Astrocyte of the cerebellum (primary cell): ENCODE data around the gene OTUD1.

Experiments used
- DNase-seq: peaks from one replicate; pipeline ENCODE4 v3.0.0-alpha.2; 2011; ENCODE audit warnings: low read depth
- H3K4me3 ChIP-seq: 2 replicates; pipeline ENCODE4 v1.5.1; 2011; ENCODE audit warnings: mild to moderate bottlenecking, low read depth, low read length, moderate library complexity
- CTCF ChIP-seq: IDR thresholded peaks from 2 replicates; pipeline ENCODE4 v1.5.1; 2012; ENCODE audit warnings: low read length, low read depth, moderate library complexity, mild to moderate bottlenecking; ENCODE audit errors: missing control alignments
- in situ Hi-C: cut with HindIII; loops from 2 replicates; pipeline ENCODE4 v1.10.0; 2017; ENCODE audit warnings: low sequenced_read_pairs

OTUD1 gene

DNA sequence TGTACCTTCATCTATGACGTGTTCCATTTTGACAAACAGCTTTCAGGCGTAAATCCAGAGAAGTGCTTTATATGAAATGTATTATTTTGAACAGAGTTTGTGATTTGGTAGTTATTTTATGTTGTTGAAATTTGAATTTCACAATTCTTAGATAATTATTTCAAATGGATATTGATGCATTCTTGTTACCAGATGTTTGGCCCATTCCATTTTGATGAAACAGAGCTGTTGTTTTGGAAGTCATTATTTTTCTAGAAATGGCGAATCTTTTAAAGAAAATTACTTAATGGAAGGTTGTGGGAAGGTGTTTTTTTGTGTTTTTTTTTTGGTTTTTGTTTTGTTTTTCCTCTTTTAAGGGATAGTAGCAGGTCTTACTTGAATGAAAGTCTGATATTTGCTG, 2.4 kb downstream of the OTUD1 start:
- TF ChIP-seq CTCF: no peak
- DNase-seq: no peak
- in situ Hi-C loops: no loop called here
- no peak overlapping the region for H3K4me3 ChIP-seq

- peak; percentile 60 for DNase-seq
- in situ Hi-C loops: no loop called here
- H3K4me3 ChIP-seq: no peak overlapping the region
- TF ChIP-seq CTCF: no peak
Measured at GRCh38 chr10:23442936-23443335, 4.1 kb downstream of the OTUD1 start.

- in situ Hi-C loops: no loop called here
- DNase-seq: no peak
- TF ChIP-seq CTCF: no peak
- no peak overlapping the region for H3K4me3 ChIP-seq
Measured at GRCh38 chr10:23445591-23445990, 6.7 kb downstream of the OTUD1 start.

GRCh38 chr10:23448323-23448722, 9.4 kb downstream of the OTUD1 start:
- in situ Hi-C loops: no loop called here
- no peak overlapping the region for H3K4me3 ChIP-seq
- no peak for DNase-seq

DNA sequence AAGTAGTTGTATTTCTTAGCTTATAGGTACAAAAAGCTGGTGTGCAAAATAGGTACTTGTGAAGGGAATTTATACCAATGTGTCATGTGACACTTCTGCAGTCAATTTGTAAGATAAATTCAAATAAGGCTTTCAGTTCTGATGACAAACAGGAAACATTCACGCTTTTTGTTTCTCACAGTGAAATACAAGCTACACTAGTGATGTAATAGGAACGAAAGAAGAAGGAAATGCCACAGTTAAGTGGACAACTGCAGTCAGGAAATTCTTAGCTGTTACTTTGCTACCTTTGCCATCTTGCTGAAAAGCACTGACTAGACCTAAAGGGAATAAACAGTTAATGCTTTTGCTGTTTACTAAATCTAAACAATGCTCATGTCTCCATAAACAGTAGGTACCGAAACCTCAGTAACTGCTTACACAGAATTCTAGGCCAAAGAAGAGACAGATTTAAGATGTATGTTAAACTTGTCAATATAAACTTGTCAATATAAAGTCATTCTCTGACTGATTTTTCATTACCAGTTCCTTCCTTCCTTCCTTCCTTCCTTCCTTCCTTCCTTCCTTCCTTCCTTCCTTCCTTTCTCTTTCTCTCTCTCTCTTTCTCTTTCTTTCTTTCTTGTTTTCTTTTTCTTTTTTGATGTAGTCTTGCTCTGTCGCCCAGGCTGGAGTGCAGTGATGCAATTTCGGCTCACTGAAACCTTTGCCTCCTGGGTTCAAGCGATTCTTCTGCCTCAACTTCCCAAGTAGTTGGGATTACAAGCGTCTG, 10.1 kb downstream of the OTUD1 start:
- in situ Hi-C loops: no loop called here
- DNase-seq: no peak
- no peak for TF ChIP-seq CTCF
- H3K4me3 ChIP-seq: no peak overlapping the region

More at GRCh38 chr10:23448323-23448722, 9.4 kb downstream of the OTUD1 start:
- TF ChIP-seq CTCF: no peak

DNA sequence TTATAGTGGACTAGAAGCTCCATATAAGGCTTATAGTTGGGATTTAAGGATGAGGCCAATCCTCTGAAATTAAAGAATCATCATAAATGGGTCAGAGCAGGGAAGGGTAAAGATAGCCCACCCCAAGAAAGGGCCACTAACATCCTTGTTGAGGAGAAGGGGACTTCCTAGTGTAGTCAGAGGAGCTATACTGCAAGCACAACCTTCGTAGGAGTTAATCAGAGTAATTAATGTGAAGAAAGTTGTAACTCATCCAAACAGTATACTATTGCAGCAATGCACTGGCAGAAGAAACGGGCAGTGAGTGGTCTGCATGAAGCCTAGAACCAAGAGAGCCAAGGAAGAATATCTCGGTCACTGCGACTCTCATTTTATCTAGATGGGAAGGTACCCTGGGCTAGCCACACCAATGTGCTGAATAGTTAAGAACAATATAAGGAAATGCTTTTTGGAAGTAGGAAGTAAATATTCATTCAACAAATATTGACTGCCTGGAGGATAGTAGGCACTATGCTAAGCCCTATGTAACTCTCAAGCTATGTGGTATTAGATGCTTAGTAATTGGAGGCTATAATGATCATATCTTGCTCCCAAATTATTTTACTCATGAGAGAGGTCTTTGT, 13.3 kb downstream of the OTUD1 start:
- in situ Hi-C loops: no loop called here
- no peak for TF ChIP-seq CTCF
- H3K4me3 ChIP-seq: no peak overlapping the region
- DNase-seq: no peak
